ENCODE data around the gene PPP2R5A. TPM values are rescaled to one million over a fixed set of nuclear protein-coding genes. Genes with fewer than 3 reads are reported as not detected.
A peak's percentile ranks its signal among the peaks of the same experiment; 100 is the strongest.

The PPP2R5A gene
- total and polyA plus RNA-seq, 2 of the 13 experiments (the other 11 are each of a cell fraction or from before 2014, with no cell fraction given) = 22.0 to 31.4 TPM

- TF ChIP-seq, protein P1, sequence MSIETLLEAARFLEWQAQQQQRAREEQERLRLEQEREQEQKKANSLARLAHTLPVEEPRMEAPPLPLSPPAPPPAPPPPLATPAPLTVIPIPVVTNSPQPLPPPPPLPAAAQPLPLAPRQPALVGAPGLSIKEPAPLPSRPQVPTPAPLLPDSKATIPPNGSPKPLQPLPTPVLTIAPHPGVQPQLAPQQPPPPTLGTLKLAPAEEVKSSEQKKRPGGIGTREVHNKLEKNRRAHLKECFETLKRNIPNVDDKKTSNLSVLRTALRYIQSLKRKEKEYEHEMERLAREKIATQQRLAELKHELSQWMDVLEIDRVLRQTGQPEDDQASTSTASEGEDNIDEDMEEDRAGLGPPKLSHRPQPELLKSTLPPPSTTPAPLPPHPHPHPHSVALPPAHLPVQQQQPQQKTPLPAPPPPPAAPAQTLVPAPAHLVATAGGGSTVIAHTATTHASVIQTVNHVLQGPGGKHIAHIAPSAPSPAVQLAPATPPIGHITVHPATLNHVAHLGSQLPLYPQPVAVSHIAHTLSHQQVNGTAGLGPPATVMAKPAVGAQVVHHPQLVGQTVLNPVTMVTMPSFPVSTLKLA (IDR thresholded peaks at IDR 0.05) = peak; percentile 54; the same call in 1 of the 2 replicates
- TF ChIP-seq YEATS2 (CRISPR knock-in tag; IDR thresholded peaks at IDR 0.05; ENCODE audit: borderline replicate concordance) (peak; percentile 35; the same call in 1 of the 2 replicates), ZNF264 (CRISPR knock-in tag; IDR thresholded peaks at IDR 0.05) (peak; percentile 53; the same call in 1 of the 2 replicates), ZNF317 (CRISPR knock-in tag; IDR thresholded peaks at IDR 0.05) (peak; percentile 65; the same call in 1 of the 2 replicates), SPEN (CRISPR knock-in tag; IDR thresholded peaks at IDR 0.05; ENCODE audit: low read depth) (peak; percentile 34; the same call in 1 of the 2 replicates), GATAD2A (CRISPR knock-in tag; IDR thresholded peaks at IDR 0.05) (peak; percentile 79), KDM4B (CRISPR knock-in tag; IDR thresholded peaks at IDR 0.05) (no peak), ZNF772 (CRISPR knock-in tag; IDR thresholded peaks at IDR 0.05) (0 out of 2 replicates have a peak, but pooled peaks have one; percentile 33), ZFP90 (CRISPR knock-in tag; IDR thresholded peaks at IDR 0.05; ENCODE audit: borderline replicate concordance) (0 out of 2 replicates have a peak, but pooled peaks have one; percentile 11), ZNF615 (CRISPR knock-in tag; IDR thresholded peaks at IDR 0.05; ENCODE audit: borderline replicate concordance) (0 out of 2 replicates have a peak, but pooled peaks have one; percentile 26), ZFP36L2 (CRISPR knock-in tag; IDR thresholded peaks at IDR 0.05) (no peak), CBX2 (IDR thresholded peaks at IDR 0.05; ENCODE audit: low read depth, low read length) (no peak), CBX2 (CRISPR knock-in tag; IDR thresholded peaks at IDR 0.05; ENCODE audit: low read depth) (no peak), ZNF563 (CRISPR knock-in tag; IDR thresholded peaks at IDR 0.05) (no peak; the same call in 1 of the 2 replicates), ZNF652 (CRISPR knock-in tag; IDR thresholded peaks at IDR 0.05; ENCODE audit: borderline replicate concordance, low read depth) (no peak), CREB1 (IDR thresholded peaks at IDR 0.05) (peak; percentile 93), CREB1 (CRISPR knock-in tag; IDR thresholded peaks at IDR 0.05) (peak; percentile 97), ASH2L (IDR thresholded peaks at IDR 0.05; ENCODE audit: insufficient read length, low read depth, low read length) (peak; percentile 84), TP53 (CRISPR knock-in tag; conservative IDR thresholded peaks at IDR 0.05) (no peak), ISL2 (CRISPR knock-in tag; IDR thresholded peaks at IDR 0.05) (peak; percentile 47), DR1 (CRISPR knock-in tag; IDR thresholded peaks at IDR 0.05) (peak; percentile 23; the same call in 1 of the 2 replicates)
- TF ChIP-seq, protein P2, sequence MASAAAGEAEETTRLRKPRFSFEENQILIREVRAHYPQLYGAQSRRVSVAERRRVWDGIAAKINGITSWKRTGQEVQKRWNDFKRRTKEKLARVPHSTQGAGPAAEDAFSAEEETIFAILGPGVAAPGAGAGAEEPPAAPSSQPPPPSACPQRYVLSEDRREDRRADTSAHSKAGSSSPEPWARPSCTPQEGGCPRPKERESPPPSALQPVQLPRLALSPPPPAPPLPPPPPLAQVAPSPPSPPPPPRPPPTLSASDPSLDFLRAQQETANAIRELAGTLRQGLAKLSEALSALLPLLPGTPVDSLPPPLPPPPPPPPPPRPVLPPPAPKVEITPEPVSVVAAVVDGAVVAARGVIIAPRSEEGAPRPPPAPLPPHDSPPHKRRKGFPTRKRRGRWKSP (CRISPR knock-in tag; IDR thresholded peaks at IDR 0.05) = peak; percentile 97
- TF ChIP-seq, protein P3, sequence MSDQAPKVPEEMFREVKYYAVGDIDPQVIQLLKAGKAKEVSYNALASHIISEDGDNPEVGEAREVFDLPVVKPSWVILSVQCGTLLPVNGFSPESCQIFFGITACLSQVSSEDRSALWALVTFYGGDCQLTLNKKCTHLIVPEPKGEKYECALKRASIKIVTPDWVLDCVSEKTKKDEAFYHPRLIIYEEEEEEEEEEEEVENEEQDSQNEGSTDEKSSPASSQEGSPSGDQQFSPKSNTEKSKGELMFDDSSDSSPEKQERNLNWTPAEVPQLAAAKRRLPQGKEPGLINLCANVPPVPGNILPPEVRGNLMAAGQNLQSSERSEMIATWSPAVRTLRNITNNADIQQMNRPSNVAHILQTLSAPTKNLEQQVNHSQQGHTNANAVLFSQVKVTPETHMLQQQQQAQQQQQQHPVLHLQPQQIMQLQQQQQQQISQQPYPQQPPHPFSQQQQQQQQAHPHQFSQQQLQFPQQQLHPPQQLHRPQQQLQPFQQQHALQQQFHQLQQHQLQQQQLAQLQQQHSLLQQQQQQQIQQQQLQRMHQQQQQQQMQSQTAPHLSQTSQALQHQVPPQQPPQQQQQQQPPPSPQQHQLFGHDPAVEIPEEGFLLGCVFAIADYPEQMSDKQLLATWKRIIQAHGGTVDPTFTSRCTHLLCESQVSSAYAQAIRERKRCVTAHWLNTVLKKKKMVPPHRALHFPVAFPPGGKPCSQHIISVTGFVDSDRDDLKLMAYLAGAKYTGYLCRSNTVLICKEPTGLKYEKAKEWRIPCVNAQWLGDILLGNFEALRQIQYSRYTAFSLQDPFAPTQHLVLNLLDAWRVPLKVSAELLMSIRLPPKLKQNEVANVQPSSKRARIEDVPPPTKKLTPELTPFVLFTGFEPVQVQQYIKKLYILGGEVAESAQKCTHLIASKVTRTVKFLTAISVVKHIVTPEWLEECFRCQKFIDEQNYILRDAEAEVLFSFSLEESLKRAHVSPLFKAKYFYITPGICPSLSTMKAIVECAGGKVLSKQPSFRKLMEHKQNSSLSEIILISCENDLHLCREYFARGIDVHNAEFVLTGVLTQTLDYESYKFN (CRISPR knock-in tag; conservative IDR thresholded peaks at IDR 0.05) = peak; percentile 63; the same call in 1 of the 2 replicates
- TF ChIP-seq, protein P4, sequence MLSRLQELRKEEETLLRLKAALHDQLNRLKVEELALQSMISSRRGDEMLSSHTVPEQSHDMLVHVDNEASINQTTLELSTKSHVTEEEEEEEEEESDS (CRISPR knock-in tag; IDR thresholded peaks at IDR 0.05; ENCODE audit: borderline replicate concordance) = no peak
Observed at GRCh38 chr1:212284744-212285684, at the start of gene PPP2R5A (continued).

Measured in HepG2 (cell line).